GM12801 (cell line): ENCODE results near the gene ANTXR1.

Experiments used
- TF ChIP-seq, protein P1 (sequence below): IDR thresholded peaks from one replicate; pipeline ENCODE4 v1.5.1; 2011; ENCODE audit warnings: control low read depth; ENCODE audit not compliant: insufficient read length; ENCODE audit errors: extremely low read depth

The ANTXR1 gene

DNA sequence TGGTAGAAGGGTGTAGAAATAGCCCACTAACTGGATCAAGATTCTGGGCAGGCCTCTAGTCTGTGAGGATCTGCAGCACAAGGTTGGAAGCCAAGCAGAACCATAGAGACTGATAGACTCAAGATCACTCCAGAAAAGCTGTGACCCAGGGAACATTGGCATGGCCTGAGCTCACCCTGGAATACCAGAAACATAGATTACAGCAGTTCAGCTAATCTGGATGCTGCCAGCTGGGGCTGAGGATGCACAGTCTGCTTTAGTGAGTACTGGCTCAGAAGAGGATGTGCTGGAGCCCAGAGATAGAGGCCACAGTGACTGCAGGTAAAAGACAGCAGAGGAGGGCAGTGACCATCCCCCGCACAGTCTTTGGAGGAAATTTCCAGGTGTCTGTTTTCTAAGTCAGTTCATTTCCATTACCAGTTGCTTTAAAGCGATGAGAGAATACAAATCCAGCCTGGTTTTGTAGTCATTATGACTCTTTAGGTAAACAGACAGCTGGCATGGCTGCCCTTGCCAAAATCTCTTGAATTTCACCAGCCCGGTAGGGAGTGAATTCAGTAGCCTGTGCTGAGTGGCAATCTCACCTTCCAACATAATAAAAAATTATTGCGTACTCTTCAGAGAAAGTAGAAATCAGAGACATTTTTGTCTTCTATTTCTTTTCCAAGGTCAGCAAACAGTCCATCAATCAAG is 119.2 kb downstream of the ANTXR1 start:
- TF ChIP-seq, protein P1, sequence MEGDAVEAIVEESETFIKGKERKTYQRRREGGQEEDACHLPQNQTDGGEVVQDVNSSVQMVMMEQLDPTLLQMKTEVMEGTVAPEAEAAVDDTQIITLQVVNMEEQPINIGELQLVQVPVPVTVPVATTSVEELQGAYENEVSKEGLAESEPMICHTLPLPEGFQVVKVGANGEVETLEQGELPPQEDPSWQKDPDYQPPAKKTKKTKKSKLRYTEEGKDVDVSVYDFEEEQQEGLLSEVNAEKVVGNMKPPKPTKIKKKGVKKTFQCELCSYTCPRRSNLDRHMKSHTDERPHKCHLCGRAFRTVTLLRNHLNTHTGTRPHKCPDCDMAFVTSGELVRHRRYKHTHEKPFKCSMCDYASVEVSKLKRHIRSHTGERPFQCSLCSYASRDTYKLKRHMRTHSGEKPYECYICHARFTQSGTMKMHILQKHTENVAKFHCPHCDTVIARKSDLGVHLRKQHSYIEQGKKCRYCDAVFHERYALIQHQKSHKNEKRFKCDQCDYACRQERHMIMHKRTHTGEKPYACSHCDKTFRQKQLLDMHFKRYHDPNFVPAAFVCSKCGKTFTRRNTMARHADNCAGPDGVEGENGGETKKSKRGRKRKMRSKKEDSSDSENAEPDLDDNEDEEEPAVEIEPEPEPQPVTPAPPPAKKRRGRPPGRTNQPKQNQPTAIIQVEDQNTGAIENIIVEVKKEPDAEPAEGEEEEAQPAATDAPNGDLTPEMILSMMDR: no peak

DNA sequence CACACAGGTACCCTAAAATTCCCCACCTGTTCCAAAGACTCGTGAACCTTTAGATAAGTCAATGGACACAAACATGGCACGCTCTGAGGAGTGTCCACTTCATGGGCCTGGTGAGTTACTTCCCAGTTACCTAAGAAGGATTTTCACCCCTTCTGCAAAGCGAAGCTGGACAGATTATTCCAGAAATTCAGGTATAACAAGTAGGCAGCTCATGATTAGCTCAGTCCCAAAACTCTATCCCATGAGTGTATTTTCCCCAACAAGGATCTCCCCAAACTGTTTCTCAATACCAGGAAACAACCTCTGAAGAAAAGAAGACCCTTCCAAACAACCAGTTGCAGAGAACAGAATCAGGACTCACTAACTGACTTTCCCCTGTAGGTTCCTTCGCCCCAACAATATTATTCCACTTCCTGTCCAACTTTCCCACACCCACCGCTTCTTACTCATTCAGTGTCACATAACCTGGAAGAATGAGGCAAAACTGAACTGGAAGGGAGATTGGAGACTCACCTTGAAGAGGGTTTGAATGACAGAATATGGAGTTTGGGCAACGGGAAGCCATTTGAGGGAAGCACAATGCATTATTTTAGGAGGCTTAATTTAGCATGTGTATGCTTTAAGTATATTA is 120.1 kb downstream of the ANTXR1 start:
- TF ChIP-seq, protein P1: no peak

DNA sequence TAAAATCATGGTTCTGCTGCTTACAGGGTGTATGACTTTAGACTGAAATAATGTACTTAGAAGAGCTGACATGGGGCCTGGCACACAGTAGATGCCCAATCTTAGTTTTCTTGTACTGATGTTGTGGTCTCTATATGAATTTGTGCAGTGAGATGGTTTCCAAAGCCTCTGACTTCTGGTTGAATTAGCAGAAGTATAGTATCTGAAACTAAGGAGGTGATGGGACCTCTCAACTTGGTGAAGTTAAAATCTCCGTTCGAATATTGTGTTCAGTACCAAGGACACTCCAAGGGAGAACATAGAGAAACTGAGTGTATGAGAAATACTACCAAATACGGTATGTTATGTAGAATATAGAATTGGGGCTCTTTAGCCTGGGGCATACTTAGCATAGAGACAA is 120.9 kb downstream of the ANTXR1 start:
- TF ChIP-seq, protein P1: no peak

DNA sequence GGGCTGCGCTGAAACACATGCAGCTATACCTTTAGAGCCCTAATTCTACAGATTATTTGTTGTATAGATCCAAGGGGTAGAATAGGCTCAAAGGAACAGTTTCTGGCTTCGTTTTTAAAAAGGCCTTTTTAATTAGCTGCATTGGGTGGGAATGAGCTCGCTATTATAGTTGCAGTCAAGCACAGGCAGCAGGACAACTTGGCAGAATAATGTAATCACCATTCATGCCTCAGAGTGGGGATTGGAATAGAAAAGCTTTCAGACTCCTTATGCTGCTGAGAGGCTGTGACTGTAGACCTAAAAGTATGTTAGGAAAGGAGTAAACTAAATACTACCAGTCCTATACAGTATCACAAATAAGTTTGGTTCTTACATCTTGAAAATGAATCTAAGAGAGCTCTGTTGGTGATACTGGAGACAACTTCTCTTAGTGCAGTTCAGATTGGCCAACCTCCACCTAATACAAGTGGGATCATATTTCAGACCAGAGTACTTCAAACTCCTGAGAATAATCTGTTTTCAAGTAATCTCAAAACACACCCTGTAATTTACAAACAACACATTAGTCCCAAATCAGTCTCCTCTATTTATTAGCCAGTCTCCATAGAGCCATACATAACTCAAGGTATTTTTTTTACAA is 121.4 kb downstream of the ANTXR1 start:
- TF ChIP-seq, protein P1: no peak

DNA sequence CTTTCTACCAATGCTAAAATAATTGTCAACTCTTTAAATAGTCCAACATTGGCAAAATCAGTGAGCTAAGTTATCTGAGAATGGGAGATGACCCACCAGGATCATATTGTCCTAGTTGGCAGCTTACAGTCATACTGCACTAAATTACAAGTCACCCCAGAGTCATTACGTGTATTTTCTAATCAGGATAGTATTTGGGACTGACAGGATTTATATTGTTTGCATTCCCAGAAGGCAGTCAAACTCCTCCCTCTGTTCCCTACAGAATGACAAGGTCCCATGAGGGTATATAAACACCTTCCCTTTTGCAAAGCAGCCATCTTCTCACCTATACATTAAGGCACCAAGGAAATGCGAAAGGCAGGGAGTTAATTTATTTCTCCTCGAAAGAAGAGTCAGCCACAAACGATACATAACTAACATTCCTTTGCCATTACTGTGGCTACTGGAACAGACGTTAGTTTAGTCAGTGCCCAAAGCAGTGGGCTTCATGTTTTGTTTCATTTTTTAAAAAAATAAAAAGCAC is 125.3 kb downstream of the ANTXR1 start:
- TF ChIP-seq, protein P1: no peak

DNA sequence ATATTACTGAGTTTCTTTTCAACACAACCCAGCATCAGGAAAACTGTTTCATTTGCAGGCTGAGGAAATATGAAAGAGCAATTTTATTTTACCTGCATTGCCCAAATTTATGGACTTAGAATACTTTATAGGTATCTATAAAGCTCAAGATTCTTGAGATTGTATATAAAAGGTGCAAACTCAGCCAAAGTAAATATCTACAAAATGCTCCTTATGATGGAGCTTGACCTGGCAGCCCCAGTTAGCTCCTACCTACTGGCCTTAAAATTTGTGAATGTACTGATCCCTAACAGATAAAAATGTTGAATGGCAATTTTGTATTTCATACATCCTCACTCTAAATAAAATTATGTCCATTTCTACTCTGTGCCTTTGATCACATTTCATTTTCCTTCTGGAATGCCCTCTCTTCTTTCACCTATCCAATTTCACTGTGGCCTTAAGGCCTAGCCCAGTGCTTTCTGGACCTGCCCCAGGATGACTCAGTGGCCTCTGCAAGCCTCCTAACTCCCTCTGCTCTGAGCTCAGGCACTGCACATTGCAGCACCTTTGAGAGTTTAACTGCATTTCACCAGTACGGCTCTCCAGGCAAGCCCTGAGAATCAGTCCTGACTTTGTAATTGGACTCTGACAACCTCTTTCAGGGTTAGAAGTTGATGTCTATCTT is 125.9 kb downstream of the ANTXR1 start:
- TF ChIP-seq, protein P1: no peak

DNA sequence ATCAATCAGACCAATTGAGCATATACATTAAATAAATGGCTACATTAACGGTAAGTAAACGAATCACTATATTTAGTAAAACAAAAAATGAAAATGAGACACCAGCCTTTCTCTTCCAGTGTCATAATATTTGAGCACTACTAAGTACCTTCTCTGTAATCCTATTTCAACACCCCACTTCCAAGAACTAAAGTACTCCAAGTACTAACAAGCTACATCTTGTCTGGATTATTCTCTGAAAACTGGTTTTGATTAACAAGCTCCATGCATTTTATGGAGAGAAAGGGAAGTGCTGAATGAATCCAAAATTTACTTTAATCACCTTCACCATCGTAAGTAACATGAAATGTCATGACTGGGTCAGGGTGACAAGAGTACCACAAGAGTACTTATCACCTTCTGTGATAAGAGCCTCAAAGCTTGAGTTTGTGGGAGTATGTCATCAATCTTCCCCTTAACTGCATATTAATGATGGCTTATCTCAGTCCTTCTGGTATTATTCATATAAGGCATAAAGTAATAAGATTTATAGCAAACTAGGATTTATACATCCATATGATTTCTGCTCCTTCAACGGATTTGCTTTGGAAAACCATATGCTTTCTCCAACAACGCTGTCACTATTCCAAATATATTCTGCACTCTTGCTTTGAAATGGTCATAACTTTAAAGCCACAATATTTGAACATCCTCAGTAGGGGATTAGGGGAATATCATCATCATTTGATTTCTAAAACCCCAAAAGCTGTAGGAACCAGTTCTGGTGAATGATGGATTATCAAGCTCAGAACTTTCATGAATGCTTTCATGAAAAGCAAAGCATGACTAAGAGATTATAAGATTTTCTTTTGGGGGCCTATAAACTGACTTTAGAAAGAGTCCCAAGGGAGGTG is 127.0 kb downstream of the ANTXR1 start:
- TF ChIP-seq, protein P1: no peak
